GM21381 (cell line): ENCODE data around the gene APOOL.
"Not testable (repeated sequence)": the region's sequence is repeated elsewhere in the genome, so short reads cannot be mapped to it uniquely, and the experiment has no call there.

Source experiments
- ATAC-seq: cut with Tn5 transposase; IDR thresholded peaks from one replicate; pipeline ENCODE4 v1.9.1; 2021; ENCODE audit warnings: mild to moderate bottlenecking, moderate library complexity; ENCODE audit not compliant: unreplicated experiment

Gene APOOL

GRCh38 chrX:85003655-85004244, at the start of gene APOOL:
Gene APOOL, plus strand, starts transcription at chrX:85003877. Its CDS starts 36 bp downstream, at chrX:85003913.
- peak; percentile 97 for ATAC-seq

- no peak for ATAC-seq
These were observed 47.4 kb upstream of the APOOL start for GRCh38 chrX:84956304-84956703.

GRCh38 chrX:84974803-84975202, 28.9 kb upstream of the APOOL start:
- ATAC-seq = no peak

- ATAC-seq = not testable (repeated sequence)
These were observed 11.9 kb upstream of the APOOL start for GRCh38 chrX:84991739-84992138.

- ATAC-seq = no peak
These were observed 10.5 kb upstream of the APOOL start for GRCh38 chrX:84993150-84993549.

- no peak for ATAC-seq
These were observed 2.3 kb upstream of the APOOL start for GRCh38 chrX:85001344-85001743.

GRCh38 chrX:85004255-85004654, 578 bp downstream of the APOOL start:
- ATAC-seq = no peak

GRCh38 chrX:85012098-85012497, 8.4 kb downstream of the APOOL start:
- no peak for ATAC-seq

- not testable (repeated sequence) for ATAC-seq
These were observed 11.7 kb downstream of the APOOL start for GRCh38 chrX:85015351-85015750.

- ATAC-seq = no peak
These were observed 14.0 kb downstream of the APOOL start for GRCh38 chrX:85017721-85018120.

- ATAC-seq = no peak
These were observed 14.8 kb downstream of the APOOL start for GRCh38 chrX:85018471-85018870.

- no peak for ATAC-seq
These were observed 16.5 kb downstream of the APOOL start for GRCh38 chrX:85020216-85020615.

- no peak for ATAC-seq
These were observed 20.4 kb downstream of the APOOL start for GRCh38 chrX:85024044-85024443.

GRCh38 chrX:85024562-85024961, 20.9 kb downstream of the APOOL start:
- ATAC-seq = no peak

GRCh38 chrX:85026170-85026569, 22.5 kb downstream of the APOOL start:
- ATAC-seq = no peak

- ATAC-seq = no peak
These were observed 25.4 kb downstream of the APOOL start for GRCh38 chrX:85029043-85029442.

GRCh38 chrX:85031505-85031904, 27.8 kb downstream of the APOOL start:
- no peak for ATAC-seq

GRCh38 chrX:85037114-85037513, 33.4 kb downstream of the APOOL start:
- no peak for ATAC-seq

GRCh38 chrX:85051627-85052026, 48.0 kb downstream of the APOOL start:
- no peak for ATAC-seq

GRCh38 chrX:85052205-85052604, 48.5 kb downstream of the APOOL start:
- ATAC-seq = no peak

- no peak for ATAC-seq
These were observed 49.1 kb downstream of the APOOL start for GRCh38 chrX:85052636-85053343.

- ATAC-seq = peak; percentile 60
These were observed 62.0 kb downstream of the APOOL start for GRCh38 chrX:85065512-85066198.
